CD1c-positive myeloid dendritic cell (primary cell): Measurements from ENCODE around the gene TLCD3A.
A peak's percentile ranks its signal among the peaks of the same experiment; 100 is the strongest.

Source experiments
- DNase-seq: peaks from one replicate; pipeline ENCODE4 v3.0.0-alpha.2; 2016; ENCODE audit errors: extremely low spot score

Gene TLCD3A

DNA sequence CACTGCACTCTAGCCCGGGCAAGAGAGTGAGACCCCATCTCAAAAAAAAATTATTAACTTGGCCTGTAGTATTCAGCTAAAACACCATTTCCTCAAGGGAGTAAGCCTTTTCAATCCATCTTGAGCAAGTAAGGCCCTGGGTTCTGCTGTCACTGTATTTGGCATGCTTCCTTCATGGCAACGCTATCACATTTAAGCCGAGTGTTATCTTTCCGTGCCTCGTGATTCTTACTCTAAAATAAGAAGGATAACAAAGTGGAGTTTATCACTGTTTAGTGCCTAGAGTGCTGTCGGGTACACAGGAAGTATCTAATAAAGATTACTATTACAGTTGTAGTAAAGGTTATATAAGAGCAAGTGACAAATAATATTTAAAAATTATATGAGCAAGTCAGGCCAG is 26.5 kb upstream of the TLCD3A start:
- DNase-seq = no peak

DNA sequence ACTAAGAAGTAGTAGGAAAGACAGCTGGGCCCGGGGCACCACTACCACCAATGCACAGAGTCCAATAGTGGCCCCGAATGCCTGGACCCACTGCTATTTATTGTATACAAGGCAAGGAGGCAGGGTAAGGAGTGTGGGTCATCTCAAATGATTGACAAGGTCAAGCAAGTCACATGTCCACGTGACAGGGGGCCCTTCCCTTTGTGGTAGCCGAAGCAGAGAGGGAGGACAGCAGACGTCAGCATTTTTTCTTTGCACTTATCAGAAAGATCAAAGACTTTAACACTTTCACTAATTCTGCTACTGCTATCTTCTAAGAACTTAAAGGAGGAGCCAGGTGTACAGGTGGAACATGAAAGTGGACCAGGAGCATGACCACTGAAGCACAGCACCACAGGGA is 24.3 kb upstream of the TLCD3A start:
- no peak for DNase-seq

DNA sequence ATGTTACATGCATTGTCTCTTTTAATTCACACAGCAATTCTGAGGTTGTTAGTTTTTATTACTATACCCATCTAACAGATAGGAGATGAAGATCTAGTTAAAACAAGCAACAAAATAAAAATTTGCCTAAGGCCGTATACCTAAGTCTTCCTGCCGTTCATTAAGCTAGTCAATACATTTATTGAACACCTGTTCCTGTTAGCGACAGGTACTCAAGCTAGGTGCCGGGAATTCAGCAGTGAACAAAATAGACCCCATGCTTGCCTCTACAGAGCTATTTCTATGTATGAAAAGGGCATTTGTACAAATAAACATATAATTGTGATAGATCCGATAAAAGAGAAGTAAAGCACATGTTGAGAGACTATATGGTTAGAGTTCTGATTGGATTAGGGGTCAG is 14.3 kb upstream of the TLCD3A start:
- DNase-seq = no peak

DNA sequence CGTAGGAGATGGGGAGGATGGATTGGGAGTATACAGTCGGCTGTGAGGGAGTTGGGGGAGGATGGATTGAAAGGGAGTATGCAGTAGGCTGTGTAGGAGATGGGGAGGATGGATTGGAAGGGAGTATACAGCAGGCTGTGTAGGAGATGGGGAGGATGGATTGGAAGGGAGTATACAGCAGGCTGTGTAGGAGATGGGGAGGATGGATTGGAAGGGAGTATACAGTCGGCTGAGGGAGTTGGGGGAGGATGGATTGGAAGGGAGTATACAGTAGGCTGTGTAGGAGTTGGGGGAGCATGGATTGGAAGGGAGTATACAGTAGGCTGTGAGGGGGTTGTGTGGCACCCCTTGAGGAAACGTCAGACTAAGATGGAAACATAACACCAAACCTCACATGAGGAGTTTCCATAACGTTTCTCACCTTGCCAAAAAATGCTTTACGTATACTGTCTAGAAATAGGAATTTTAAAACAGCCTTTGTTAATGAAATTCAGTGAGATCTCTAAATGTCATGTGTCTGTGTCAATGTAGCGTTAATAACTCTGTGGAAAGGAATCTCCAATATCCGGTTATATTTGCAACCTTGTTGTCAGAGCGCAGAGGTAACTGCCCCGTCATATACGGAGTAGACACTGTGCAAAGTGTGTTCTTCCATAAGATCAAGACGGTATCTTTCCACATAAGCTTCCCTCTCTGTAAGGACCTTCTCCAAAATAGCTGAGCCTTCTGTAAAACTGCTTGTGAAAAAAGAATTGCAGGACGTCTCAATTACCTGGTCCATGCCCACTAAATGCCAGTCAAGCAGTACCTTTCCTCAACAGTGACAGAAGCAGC is 11.5 kb upstream of the TLCD3A start:
- no peak for DNase-seq

DNA sequence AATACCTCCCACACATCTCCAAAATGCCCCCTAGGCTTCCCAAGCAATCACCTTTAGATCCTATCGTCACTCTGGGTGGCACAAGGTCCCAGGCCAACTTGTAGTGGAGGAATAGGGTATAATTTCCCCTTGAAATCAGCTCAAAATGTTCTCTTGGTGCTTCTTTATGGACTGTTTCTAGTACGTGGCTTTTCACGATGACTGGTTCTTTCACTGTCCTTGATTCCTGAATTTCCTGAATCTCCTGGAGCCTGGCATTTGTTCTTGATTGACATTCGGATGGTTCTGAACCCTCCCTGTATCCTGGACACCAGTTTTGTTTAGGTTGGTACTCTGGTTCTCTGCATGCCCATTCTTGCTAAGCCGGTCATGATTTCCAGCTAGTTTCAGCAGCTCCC is 10.9 kb upstream of the TLCD3A start:
- DNase-seq = no peak

GRCh38 chr17:725084-725483 is 7.3 kb upstream of the TLCD3A start:
- DNase-seq = no peak

- DNase-seq = no peak
Observed at GRCh38 chr17:725746-726145, 6.7 kb upstream of the TLCD3A start.

DNA sequence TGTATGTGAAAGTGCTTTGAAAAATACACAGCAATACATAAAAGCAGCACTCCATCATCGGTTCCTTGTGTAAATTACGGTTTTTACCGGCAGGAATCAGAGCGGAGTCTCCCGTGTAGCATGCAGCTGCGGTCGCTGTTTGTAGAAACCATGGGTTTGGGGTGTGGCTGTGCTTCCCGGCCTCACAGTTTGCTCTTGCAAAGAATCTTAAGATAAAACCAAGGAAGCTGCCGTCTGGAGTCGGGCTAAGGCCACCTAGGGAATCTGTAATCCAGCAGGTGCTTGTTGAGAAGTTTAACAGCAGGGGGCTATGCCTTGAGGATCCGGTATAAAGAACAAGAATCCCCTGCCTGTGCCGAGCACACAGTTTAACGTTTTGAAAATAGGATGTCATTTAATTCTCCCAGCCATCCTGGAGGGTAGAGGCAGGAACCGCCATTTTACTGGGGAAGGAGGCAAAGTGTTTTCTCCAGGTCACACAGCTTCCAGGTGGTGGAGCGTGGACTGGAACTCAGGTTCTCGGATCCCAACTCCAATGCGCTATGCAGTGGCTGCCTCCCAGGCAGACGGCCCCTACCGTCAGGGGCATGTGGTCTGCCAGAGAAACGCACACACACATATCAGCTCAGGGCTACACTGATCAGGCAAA is 6.0 kb upstream of the TLCD3A start:
- no peak for DNase-seq

DNA sequence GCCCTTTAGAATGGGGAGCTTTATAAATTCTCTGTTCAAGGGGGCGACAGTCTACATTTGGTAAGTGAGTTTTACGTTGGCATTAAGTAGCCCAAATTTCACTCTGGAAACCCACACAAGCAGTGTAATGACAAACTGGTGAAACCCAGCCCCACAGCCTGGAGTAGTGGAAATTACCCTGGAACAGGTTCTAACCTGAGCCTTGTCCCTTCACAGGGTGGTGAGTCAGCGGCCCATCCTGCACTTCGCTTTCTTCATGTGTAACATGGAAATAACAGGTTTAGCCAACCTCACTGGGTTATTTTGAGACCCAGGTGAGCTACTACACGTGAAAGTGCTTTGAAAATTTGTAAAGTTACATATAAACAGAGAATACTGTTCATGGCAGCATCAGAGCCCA is 3.5 kb upstream of the TLCD3A start:
- DNase-seq = no peak

DNA sequence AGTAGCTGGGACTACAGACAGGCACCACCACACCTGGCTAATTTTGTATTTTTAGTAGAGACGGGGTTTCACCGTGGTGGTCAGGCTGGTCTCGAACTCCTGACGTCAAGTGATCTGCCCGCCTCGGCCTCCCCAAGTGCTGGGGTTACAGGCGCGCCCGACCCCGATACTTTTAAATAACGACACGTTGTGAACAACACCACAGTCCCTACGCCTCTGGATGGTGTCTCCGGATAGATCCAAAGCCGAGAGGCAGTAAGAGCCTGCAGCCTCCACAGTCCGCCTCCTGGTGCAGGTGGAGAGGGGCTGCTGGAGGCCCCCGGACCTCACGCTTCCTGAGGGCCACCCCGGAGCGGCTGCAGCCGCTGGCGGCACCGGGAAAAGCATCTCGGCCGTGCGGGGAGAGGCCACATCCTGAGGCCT is 741 bp upstream of the TLCD3A start:
- DNase-seq = no peak

- DNase-seq = peak; percentile 13
Observed at GRCh38 chr17:732902-733720, 715 bp downstream of the TLCD3A start.

GRCh38 chr17:733743-734142 is 1.3 kb downstream of the TLCD3A start:
- DNase-seq = no peak

DNA sequence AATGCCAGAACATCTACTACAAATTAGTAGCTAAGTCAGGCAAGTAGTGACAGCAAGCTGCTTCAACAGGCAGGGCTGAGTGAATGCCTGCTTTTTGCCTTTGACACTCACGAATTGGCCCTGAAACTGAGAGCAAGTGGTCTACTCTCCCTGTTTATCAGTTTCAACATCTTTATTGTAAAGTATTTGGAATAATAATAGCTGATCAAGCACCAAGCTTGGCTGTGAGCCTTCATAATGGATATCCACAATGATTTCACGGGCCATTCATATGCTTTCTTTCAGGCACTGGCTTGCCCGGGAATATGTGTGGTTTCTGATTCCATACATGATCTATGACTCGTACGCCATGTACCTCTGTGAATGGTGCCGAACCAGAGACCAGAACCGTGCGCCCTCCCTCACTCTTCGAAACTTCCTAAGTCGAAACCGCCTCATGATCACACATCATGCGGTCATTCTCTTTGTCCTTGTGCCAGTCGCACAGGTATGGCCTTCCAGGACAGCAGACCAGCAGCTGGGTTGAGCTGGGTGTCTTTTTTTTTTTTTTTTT is 5.2 kb downstream of the TLCD3A start:
- no peak for DNase-seq

DNA sequence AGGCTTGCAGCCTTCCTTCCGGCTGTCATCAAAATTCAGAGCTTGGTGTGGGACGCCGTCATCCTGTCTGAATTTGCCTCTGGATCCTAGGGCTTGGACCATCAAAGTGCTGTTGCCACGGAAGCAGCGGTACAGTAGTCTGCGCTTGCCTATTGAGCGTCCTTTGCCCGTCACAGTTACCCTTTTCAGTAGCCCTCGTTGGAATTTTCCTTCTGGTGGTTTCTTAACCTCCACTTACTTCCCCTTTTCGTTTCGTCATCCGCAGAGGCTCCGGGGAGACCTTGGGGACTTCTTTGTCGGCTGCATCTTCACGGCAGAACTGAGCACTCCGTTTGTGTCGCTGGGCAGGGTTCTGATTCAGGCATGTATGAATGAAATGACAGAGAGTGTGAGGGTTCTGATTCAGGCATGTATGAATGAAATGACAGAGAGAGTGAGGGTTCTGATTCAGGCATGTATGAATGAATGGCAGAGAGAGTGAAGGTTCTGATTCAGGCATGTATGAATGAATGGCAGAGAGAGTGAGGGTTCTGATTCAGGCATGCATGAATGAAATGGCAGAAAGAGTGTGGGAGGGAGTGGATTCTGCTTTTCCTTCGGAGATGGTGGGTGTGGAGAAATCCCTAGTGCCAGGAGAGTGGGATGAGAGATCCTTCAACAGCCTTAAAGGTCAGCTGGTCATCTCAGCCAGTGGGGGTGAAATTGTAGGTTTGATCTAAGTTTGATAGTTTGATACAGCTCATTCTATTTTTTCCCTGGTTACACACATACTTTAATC is 8.0 kb downstream of the TLCD3A start:
- peak; percentile 93 for DNase-seq

GRCh38 chr17:742147-742793 is 9.9 kb downstream of the TLCD3A start:
- no peak for DNase-seq

DNA sequence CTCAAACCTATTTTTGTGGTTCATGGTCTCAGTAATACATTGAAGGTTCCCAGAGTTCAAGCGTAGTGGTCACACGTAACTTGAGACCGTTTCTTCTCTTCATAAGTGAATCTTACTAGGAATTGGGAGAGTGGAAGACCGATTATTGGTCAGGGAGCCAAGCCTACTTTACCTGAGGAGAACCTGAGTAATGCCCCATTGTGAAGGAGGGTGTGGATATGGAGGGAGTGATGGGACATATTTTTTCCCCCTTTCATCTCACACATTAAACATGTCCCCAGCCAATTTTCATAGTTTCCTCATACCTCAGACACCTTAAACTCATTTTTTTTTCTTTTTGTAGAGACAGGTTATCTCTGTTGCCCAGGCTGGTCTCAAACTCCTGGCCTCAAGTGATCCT is 10.7 kb downstream of the TLCD3A start:
- no peak for DNase-seq

GRCh38 chr17:744937-745336 is 12.5 kb downstream of the TLCD3A start:
- no peak for DNase-seq

DNA sequence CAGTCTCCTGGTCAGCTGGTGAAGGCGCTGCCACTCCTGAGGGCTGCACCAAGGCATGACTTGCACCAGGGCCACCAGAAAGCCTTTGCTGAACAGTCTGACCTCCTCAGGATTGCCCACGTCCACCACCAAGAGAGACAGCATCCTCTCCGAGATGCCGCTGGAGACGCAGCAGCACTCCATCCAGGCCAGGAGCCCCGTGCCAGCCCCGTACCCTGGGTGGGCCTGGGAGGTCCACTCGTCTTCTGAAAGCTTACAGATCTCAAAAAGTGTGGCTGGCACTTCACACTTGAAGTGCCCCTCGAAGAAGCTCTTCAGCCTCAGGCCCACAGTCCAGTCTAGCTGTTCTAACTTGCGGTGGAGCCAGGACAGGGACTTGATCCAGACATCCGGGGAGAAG is 13.0 kb downstream of the TLCD3A start:
- DNase-seq = no peak

DNA sequence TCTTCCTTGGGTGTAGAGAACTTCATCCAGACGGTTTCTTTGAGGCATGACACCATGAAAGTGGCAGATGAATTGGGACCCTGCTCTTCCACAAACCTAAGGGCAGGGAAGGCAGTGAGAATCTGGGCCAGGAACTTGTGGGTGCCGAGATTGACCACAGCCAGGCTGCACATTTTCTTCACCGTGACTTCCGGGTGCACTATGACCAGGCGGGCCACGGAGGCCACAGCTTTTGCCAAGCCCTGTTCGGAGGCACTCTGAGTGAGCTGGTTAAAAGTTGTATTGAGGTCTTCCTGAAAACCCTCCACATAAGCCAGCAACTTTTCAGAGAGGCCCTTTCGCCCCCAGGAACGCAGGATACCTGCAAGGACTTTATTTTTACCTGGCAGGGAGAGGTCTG is 13.8 kb downstream of the TLCD3A start:
- DNase-seq = no peak

- DNase-seq = no peak
Observed at GRCh38 chr17:746783-747629, 14.6 kb downstream of the TLCD3A start.
